HCT116 (cell line): ENCODE measurements around the gene ENTPD5.

Source experiments
- CEBPB ChIP-seq: IDR thresholded peaks from 2 replicates; pipeline ENCODE4 v1.6.1; 2012; ENCODE audit warnings: low read depth
- CTCF ChIP-seq, 3 experiments: fragments of 200-600 bp in 1 of 3; sonication (generic) in 1 of 3; IDR thresholded peaks in 2 of 3; conservative IDR thresholded peaks in 1 of 3; 2 replicates each; pipeline ENCODE4 v1.5.1; 2012 to 2017; ENCODE audit warnings: low read depth in 2 of 3, low read length in 2 of 3, antibody characterized with exemption in 1 of 3, borderline replicate concordance in 1 of 3, control low read depth in 1 of 3, mild to moderate bottlenecking in 1 of 3, mixed read lengths in 1 of 3, mixed run types in 1 of 3, moderate library complexity in 1 of 3; ENCODE audit not compliant: insufficient read depth in 1 of 3
- POLR2A ChIP-seq: IDR thresholded peaks from 2 replicates; pipeline ENCODE4 v1.7.0; 2011; ENCODE audit warnings: borderline replicate concordance; ENCODE audit not compliant: insufficient read depth, insufficient read length; ENCODE audit errors: extremely low read depth

GRCh38 chr14:74045522-74045921 lies 26.4 kb upstream of the ENTPD5 start:
- TF ChIP-seq CTCF (IDR thresholded peaks at IDR 0.05 in 2 of 3, conservative IDR thresholded peaks at IDR 0.05 in 1 of 3; ENCODE audit: borderline replicate concordance in 1 of 3, insufficient read depth in 1 of 3, low read depth in 2 of 3, low read length in 2 of 3) = no peak
- TF ChIP-seq POLR2A = no peak
- no peak for TF ChIP-seq CEBPB
